ENCODE measurements around the gene MOSPD3. TPM values are rescaled to one million over a fixed set of nuclear protein-coding genes. Genes with fewer than 3 reads are reported as not detected.

MOSPD3 gene
- total RNA-seq, 2 donors from 2014 or later = 12.6 to 13.4 TPM

DNA sequence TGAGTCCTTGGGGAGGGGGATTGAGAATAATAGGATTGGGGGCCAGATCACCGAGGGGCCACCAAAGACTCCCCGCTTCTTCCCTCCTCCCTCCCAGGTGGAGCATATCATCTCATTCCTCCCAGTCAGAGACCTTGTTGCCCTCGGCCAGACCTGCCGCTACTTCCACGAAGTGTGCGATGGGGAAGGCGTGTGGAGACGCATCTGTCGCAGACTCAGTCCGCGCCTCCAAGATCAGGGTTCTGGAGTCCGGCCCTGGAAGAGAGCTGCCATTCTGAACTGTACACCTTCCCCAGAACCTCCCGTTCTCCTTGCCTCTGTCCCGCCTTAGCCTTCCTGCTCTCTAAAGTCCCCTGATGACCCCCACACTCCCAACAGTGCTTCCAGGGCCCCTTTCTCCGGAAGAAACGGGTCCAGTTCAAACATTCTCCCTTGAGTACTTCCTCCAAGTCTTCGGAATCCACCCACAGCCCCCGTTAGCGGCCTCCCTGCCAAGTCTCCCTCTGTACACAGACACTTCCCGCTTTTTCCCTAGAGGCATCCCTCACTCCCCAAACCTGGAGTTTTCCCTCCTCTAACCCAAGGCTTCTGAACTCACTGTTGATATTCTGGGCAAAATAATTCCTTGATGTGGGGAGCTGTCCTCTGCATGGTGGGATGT lies 22.1 kb upstream of the MOSPD3 start:
- Mint-ChIP-seq H3K27ac (no peak overlapping the region), H3K27me3 (ENCODE audit: low read depth) (no peaks in the 10 kb centered on the region), H3K9me3 (no peaks in the 10 kb centered on the region), H3K4me3 (no peak overlapping the region), H3K4me1 (ENCODE audit: low read depth) (peaks cover 11% of the 10 kb centered on the region), H3K36me3 (ENCODE audit: insufficient read depth in 2 of 2) (no peaks in the 10 kb centered on the region)
- no peak for DNase-seq
- ATAC-seq (replicated peaks in 1 of 2) = no peak

DNA sequence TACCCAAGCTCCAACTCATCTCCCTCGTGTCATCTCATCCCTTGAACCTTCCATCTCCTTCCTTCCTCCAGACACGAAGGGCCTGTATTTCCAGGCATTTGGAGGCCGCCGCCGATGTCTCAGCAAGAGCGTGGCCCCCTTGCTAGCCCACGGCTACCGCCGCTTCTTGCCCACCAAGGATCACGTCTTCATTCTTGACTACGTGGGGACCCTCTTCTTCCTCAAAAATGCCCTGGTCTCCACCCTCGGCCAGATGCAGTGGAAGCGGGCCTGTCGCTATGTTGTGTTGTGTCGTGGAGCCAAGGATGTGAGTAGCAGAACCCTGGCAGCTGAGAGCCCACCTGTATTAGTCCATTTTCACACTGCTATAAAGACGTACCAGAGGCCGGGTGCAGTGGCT lies 20.7 kb upstream of the MOSPD3 start:
- H3K27ac Mint-ChIP-seq = no peak overlapping the region
- ATAC-seq (replicated peaks in 1 of 2) = no peak

GRCh38 chr7:100595188-100595587 lies 17.2 kb upstream of the MOSPD3 start:
- H3K27ac Mint-ChIP-seq = no peak overlapping the region
- ATAC-seq (replicated peaks in 1 of 2) = no peak
- H3K4me1 Mint-ChIP-seq (ENCODE audit: low read depth) = no peaks in the 10 kb centered on the region
- H3K36me3 Mint-ChIP-seq (ENCODE audit: insufficient read depth in 2 of 2) = no peaks in the 10 kb centered on the region
- H3K27me3 Mint-ChIP-seq (ENCODE audit: low read depth) = no peaks in the 10 kb centered on the region
- H3K9me3 Mint-ChIP-seq = no peaks in the 10 kb centered on the region
- DNase-seq = no peak
- H3K4me3 Mint-ChIP-seq = no peak overlapping the region

More for the DNA sequence above, 20.7 kb upstream of the MOSPD3 start:
- Mint-ChIP-seq H3K27me3 (ENCODE audit: low read depth) (no peaks in the 10 kb centered on the region), H3K9me3 (no peaks in the 10 kb centered on the region), H3K4me1 (ENCODE audit: low read depth) (peaks cover 7% of the 10 kb centered on the region), H3K4me3 (no peak overlapping the region), H3K36me3 (ENCODE audit: insufficient read depth in 2 of 2) (no peaks in the 10 kb centered on the region)
- no peak for DNase-seq

DNA sequence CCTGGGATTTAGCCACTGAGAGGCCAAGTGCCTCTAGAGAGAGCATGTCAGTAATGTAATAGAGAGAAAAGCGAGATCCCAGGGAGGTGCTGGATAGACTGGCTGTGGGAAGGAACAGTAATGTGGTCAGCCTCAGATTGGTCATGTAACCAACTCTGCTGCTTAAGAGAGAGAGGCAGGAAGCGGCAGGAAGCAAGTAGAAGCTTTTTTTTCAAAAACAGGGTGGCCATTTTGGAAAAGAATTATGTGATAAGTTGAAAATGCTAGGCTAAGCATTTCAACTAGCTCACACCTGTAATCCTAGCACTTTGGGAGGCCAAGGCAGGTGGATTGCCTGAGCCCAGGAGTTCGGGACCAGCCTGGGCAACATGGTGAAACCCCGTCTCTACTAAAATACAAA lies 13.9 kb upstream of the MOSPD3 start:
- DNase-seq (no peak), ATAC-seq (replicated peaks in 1 of 2) (no peak)
- H3K27me3 Mint-ChIP-seq (ENCODE audit: low read depth) = no peaks in the 10 kb centered on the region
- no peaks in the 10 kb centered on the region for H3K9me3 Mint-ChIP-seq
- H3K4me3 Mint-ChIP-seq = no peak overlapping the region
- peaks cover 1% of the 10 kb centered on the region for H3K4me1 Mint-ChIP-seq (ENCODE audit: low read depth)
- H3K36me3 Mint-ChIP-seq (ENCODE audit: insufficient read depth in 2 of 2) = no peaks in the 10 kb centered on the region
- no peak overlapping the region for H3K27ac Mint-ChIP-seq

DNA sequence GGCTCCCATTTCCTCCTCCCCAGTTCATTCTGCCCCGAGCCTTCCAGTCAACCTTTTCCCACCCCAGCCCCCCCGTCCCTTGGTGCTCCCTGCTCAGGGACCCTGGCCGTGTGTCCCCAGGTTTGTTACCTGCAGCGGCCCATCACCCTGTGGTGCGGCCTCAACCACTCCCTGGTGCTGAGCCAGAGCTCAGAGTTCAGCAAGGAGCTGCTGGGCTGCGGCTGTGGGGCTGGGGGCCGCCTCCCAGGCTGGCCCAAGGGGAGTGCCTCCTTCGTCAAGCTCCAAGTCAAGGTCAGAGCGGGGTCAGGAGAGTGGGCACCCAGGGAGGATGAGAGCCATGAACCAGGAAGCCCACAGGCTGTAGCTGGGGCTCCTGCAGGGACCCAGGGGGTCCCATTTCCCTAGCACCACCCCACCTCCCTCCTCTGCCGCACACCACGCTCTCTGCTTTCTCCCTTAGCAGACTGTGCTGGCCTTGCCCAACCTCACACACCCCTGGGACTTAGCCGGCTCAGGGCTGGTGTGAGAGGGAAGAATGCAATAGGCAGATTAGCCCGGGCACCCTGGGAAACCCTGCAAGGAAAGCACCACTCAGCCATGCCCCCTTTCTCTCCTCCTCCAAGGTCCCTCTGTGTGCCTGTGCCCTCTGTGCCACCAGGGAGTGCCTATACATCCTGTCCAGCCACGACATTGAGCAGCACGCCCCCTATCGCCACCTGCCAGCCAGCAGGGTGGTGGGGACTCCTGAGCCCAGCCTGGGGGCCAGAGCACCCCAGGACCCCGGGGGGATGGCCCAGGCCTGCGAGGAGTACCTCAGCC lies 12.2 kb upstream of the MOSPD3 start:
- no peaks in the 10 kb centered on the region for H3K27me3 Mint-ChIP-seq (ENCODE audit: low read depth)
- no peak overlapping the region for H3K27ac Mint-ChIP-seq
- H3K9me3 Mint-ChIP-seq = no peaks in the 10 kb centered on the region
- H3K4me1 Mint-ChIP-seq (ENCODE audit: low read depth) = peaks cover 9% of the 10 kb centered on the region
- DNase-seq (no peak), ATAC-seq (replicated peaks in 1 of 2) (no peak)
- no peaks in the 10 kb centered on the region for H3K36me3 Mint-ChIP-seq (ENCODE audit: insufficient read depth in 2 of 2)
- no peak overlapping the region for H3K4me3 Mint-ChIP-seq

DNA sequence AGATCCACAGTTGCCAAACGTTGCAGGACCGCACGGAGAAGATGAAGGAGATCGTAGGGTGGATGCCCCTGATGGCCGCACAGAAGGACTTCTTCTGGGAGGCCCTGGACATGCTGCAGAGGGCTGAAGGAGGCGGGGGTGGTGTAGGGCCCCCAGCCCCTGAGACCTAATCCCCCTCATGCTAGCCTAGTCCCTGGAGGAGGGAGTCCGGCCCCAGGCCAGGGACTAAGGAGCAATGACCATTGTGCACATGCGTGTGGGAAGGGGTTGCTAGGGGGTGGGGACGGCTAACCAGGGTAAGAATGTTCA lies 11.7 kb upstream of the MOSPD3 start:
- peaks cover 14% of the 10 kb centered on the region for H3K4me1 Mint-ChIP-seq (ENCODE audit: low read depth)
- DNase-seq (no peak), ATAC-seq (replicated peaks in 1 of 2) (no peak)
- H3K4me3 Mint-ChIP-seq = no peak overlapping the region
- H3K27me3 Mint-ChIP-seq (ENCODE audit: low read depth) = no peaks in the 10 kb centered on the region
- H3K9me3 Mint-ChIP-seq = no peaks in the 10 kb centered on the region
- no peaks in the 10 kb centered on the region for H3K36me3 Mint-ChIP-seq (ENCODE audit: insufficient read depth in 2 of 2)
- H3K27ac Mint-ChIP-seq = no peak overlapping the region

DNA sequence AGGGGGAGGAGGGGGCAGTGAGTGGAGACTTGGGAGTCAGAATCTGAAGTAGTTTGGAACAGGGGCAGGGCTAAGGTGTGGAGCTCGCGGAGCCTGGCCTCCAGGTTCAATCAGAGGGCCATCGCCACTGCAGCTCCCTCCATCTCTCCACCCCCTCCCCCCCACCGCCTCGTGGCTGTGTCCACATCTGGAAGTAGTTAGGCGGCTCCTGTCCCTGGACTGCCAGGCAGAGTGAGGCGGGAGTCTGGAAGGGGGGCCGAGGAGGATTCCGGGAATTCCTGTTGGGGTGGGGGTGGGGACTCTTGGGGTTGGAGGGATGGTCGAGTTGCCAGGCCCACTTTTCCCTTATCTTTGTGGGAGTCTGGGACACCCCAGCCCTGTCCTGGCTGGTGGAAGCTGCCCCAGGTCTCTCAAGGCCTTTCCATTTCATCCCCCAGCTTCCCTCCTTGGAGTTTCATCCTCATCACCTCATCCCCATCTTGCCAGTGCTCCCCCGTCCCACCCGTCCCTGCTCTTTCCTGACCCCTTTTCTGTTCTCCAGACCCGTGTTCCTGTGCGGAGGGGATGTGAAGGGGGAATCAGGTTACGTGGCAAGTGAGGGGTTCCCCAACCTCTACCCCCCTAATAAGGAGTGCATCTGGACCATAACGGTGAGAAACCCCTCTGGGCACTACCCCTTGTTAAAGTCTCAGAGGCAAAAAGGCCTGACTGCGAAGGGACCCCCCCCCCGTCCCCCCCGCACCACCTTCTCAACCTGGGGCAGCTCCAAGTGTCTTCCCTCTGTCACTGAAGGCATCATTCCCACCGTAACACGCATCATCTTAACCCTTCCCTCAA lies 9.2 kb upstream of the MOSPD3 start:
- DNase-seq = no peak
- Mint-ChIP-seq H3K4me1 (ENCODE audit: low read depth) (peaks cover 16% of the 10 kb centered on the region), H3K9me3 (no peaks in the 10 kb centered on the region), H3K36me3 (ENCODE audit: insufficient read depth in 2 of 2) (no peaks in the 10 kb centered on the region), H3K4me3 (peak overlapping the region; percentile 88 to 95), H3K27me3 (ENCODE audit: low read depth) (no peaks in the 10 kb centered on the region), H3K27ac (no peak overlapping the region)
- no peak for ATAC-seq (replicated peaks in 1 of 2)

DNA sequence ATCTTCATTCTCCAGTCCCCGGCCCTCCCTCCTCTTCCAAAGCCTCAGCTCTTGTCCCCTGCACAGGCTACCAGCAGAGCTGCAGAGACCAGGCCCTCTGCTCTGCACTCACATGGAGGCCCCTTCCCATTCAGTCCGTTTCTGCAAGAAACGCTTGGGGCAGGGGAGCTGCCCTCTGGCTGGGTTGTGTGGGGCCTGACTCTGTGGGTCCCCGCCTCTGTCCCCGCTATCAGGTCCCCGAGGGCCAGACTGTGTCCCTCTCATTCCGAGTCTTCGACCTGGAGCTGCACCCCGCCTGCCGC lies 8.7 kb upstream of the MOSPD3 start:
- Mint-ChIP-seq H3K36me3 (ENCODE audit: insufficient read depth in 2 of 2) (no peaks in the 10 kb centered on the region), H3K9me3 (no peaks in the 10 kb centered on the region), H3K27me3 (ENCODE audit: low read depth) (no peaks in the 10 kb centered on the region), H3K4me3 (peak overlapping the region; percentile 88 to 95), H3K4me1 (ENCODE audit: low read depth) (peaks cover 16% of the 10 kb centered on the region), H3K27ac (peak overlapping the region; percentile 35)
- ATAC-seq (replicated peaks in 1 of 2) (no peak), DNase-seq (no peak)

DNA sequence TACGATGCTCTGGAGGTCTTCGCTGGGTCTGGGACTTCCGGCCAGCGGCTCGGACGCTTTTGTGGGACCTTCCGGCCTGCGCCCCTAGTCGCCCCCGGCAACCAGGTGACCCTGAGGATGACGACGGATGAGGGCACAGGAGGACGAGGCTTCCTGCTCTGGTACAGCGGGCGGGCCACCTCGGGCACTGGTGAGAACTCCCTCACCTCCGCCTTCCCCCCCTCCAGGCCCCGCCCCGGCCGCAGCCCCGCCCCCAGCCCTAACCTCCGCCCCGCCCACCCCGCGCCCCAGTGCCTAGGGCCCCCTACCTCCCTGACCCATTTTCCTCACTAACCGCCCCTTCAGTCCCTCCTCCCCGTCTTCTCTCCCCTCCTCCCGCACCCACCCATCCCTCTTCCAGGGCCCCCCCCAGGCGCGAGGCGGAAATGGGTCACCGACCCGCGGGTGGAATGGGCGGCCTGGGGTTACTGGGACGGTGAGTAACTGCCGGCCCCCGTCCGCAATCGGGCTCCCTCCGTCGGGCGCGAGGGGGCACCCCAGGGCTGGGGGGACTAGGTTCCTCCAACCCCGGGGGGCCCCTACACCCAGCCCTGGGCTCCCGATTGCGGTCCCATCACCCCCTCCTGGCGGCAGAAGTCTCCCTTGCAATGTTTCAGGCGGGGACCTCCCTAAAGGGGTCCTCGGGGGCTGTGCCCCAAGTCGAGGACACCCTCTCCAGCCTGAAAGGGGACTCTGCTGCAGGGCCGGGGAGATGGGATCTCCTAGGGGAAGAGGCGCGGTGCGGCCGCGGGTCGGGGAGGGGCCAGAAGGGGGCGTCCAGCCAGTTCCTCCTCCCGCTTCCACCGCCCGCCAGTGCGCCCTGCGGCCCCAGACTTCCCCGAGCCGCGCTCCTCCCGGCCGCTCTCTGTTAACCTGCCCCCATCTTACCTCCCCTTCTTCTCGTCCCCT lies 8.0 kb upstream of the MOSPD3 start:
- Mint-ChIP-seq H3K27ac (peak overlapping the region; percentile 35), H3K4me3 (peak overlapping the region; percentile 88 to 95), H3K36me3 (ENCODE audit: insufficient read depth in 2 of 2) (no peaks in the 10 kb centered on the region), H3K27me3 (ENCODE audit: low read depth) (no peaks in the 10 kb centered on the region), H3K4me1 (ENCODE audit: low read depth) (peaks cover 16% of the 10 kb centered on the region), H3K9me3 (no peaks in the 10 kb centered on the region)
- DNase-seq = peak; percentile 84 to 87
- ATAC-seq (replicated peaks in 1 of 2) = peak; percentile 77 to 81

DNA sequence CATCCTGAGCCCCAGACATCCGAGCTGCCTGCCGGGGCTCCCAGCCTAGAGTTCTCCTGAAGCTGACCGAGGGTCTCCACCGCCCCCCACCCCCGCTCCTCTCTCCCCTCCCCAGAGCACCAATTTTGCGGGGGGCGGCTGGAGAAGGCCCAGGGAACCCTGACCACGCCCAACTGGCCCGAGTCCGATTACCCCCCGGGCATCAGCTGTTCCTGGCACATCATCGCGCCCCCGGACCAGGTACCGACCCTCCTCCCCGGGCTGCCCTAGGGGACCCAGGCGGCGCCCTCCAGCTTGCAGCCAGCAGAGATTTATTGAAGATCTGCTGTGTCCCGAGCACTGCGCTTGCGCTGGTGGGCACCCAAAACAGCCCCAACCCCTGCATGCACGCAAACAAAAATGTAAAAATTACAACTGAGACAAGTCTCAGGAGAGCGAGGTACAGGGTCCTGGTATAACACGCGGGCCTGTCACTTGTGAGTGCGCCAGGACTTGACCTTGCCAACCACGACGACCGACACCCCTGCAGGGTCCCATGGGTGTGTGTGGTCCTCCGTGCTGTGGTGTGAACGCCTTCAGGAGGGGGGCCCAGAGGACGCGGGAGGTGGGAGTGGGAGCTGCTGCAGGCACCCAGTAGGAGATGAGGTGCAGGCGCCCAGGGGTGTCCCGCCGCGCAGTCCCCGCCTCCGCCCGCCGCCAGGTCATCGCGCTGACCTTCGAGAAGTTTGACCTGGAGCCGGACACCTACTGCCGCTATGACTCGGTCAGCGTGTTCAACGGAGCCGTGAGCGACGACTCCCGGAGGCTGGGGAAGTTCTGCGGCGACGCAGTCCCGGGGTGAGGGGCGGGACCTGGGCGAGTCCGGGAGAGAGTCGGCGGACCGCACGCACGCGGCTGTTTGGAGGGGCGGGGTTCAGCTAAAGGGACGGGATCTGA lies 7.1 kb upstream of the MOSPD3 start:
- no peak overlapping the region for H3K27ac Mint-ChIP-seq
- DNase-seq (peak; percentile 43 to 56), ATAC-seq (replicated peaks in 1 of 2) (peak; percentile 10 to 12)
- peaks cover 16% of the 10 kb centered on the region for H3K4me1 Mint-ChIP-seq (ENCODE audit: low read depth)
- no peaks in the 10 kb centered on the region for H3K36me3 Mint-ChIP-seq (ENCODE audit: insufficient read depth in 2 of 2)
- no peaks in the 10 kb centered on the region for H3K27me3 Mint-ChIP-seq (ENCODE audit: low read depth)
- no peaks in the 10 kb centered on the region for H3K9me3 Mint-ChIP-seq
- peak overlapping the region; percentile 88 to 95 for H3K4me3 Mint-ChIP-seq

DNA sequence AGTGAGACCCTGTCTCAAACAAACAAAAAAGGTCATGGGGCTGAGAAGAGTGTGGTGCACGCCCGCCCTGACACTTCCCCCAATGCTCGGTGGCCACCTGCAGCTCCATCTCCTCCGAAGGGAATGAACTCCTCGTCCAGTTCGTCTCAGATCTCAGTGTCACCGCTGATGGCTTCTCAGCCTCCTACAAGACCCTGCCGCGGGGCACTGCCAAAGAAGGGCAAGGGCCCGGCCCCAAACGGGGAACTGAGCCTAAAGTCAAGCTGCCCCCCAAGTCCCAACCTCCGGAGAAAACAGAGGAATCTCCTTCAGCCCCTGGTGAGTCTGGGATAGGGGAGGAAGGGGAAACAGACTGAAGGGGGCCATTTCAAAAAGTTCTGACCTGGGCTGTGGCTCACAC lies 6.0 kb upstream of the MOSPD3 start:
- ATAC-seq (replicated peaks in 1 of 2) (no peak), DNase-seq (no peak)
- Mint-ChIP-seq H3K27ac (no peak overlapping the region), H3K27me3 (ENCODE audit: low read depth) (no peaks in the 10 kb centered on the region), H3K36me3 (ENCODE audit: insufficient read depth in 2 of 2) (no peaks in the 10 kb centered on the region), H3K4me3 (no peak overlapping the region), H3K4me1 (ENCODE audit: low read depth) (peaks cover 21% of the 10 kb centered on the region), H3K9me3 (no peaks in the 10 kb centered on the region)

- Mint-ChIP-seq H3K4me1 (ENCODE audit: low read depth) (peaks cover 25% of the 10 kb centered on the region), H3K36me3 (ENCODE audit: insufficient read depth in 2 of 2) (no peaks in the 10 kb centered on the region), H3K27me3 (ENCODE audit: low read depth) (no peaks in the 10 kb centered on the region), H3K4me3 (peak overlapping the region in 1 of 2 donors; percentile 8), H3K27ac (no peak overlapping the region), H3K9me3 (no peaks in the 10 kb centered on the region)
- ATAC-seq (replicated peaks in 1 of 2) (no peak), DNase-seq (no peak)
These were observed 5.2 kb upstream of the MOSPD3 start for GRCh38 chr7:100607111-100607510.

Data from activated T-cell treated with anti-CD3 and anti-CD28 coated beads, Interleukin-2, amount 50 U/mL, for 72 hours (primary cell).